Stimulated activated CD4-positive, alpha-beta T cell treated with anti-CD3 and anti-CD28 coated beads, Interleukin-2, amount 100 ng/mL, for 24 hours (primary cell): ENCODE data around the gene FNDC3A.
A peak's percentile ranks its signal among the peaks of the same experiment; 100 is the strongest.
"Not testable (repeated sequence)": the region's sequence is repeated elsewhere in the genome, so short reads cannot be mapped to it uniquely, and the experiment has no call there.

ENCODE experiments used
- DNase-seq, 2 donors: peaks; one replicate each; pipeline ENCODE4 v3.0.0-alpha.2; 2020

Gene FNDC3A

DNA sequence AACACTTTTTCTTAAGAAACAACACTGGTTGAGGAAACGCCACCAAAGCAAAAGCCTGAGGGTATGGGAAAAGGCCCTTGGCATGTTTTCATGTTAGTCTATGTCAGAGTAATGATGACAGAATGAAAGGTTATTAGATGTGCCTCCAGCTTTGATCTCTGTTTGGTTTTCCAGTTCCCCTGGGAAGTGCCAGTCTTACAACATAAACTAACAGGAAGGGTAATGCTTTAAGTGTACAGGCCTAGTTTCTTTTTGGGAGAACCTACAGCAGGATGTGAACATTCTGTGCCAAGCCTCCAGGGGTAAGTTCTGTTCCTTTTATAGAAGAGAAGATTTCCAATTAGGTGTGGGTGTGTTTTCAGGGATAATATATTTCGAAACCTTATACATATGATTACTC, 121.7 kb downstream of the FNDC3A start:
- no peak for DNase-seq

DNA sequence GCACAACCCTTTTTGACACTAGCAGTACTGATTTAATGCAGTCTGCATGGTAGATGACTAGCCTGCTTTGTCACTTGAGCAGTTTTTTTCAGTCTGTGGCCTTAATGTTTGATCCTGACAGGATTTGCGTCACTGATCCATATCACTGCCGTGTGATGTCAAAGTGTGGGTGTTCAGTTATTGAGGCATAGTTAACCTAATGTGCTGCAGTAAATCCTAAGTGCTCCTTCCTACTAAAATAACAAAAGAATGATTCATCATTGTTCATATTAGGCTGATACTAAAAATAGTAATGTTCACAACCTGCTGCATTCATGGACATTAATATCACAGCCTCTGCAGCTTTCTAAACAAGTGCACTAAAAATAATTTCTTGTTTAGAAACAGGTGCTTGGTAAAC, 122.5 kb downstream of the FNDC3A start:
- DNase-seq, result no peak

GRCh38 chr13:49098771-49099512, 123.2 kb downstream of the FNDC3A start:
- DNase-seq, result no peak

DNA sequence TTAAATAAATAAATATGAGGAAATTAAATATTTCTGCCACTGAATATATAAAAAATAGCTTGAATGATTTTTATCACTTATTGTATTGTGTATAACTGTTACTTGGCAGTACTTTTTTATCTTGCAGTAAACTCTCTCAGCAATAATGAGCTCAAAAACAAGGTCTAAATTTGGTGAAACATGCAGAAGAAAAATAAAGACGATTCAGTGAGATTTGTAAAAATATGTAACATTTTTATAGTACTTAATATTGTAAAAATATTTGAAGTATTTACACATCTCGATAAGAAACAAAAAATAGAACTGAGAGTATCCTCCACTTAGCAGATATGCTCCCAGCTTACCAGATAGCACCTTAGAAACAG, 123.8 kb downstream of the FNDC3A start:
- no peak for DNase-seq

GRCh38 chr13:49100637-49101570, 125.2 kb downstream of the FNDC3A start:
- no peak for DNase-seq

- no peak for DNase-seq
Observed at GRCh38 chr13:49108196-49108595, 132.5 kb downstream of the FNDC3A start.

DNA sequence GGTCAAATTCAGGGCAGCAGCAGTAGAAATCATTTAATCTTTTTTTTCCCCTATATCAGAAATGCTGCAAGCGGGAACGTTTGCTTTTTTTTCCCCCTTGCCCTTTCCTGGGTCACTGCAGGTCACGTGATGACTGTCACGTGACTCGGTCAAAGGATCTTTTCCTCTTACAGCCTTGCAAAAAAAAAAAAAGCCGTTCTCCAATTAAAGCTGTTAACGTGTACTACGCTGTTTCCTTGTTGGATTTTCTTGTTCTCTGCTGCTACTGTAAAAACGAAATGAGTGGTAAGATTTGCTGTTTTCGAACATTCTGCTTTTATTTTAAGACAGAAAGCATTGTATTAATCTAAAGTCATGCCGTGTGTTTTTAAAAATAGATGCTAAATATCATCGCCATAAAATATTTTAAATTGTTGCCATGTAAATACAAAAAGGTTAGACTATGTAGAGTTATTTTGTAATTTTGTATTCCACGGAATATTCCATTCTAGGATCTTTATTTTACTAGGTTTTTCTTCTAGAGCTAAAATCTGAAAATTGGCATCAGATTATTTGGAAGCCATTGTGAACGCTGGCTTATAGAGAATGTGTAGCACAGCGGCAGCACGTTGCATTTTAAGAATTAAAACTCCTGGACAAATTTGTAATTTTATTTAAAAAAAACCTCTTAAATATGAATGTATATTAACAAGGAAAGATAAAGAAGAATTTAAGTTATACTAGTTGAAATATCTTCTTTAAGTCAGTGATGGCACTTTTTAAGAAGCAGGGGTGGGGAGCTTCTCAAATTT, 134.6 kb downstream of the FNDC3A start:
- DNase-seq, result peak; percentile 75

DNA sequence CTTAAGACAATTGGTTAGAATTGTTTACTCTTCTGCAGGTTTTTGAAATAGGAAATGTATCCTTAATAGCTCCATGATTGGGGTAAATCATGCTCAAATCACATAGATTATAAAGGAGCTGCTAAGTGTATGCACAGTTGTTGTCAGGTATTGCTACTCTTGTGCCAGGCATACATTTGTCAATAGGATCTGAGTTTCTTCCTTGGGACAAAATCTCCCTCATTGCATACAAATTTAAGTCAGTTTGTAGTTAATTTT, 135.1 kb downstream of the FNDC3A start:
- DNase-seq, result no peak

DNA sequence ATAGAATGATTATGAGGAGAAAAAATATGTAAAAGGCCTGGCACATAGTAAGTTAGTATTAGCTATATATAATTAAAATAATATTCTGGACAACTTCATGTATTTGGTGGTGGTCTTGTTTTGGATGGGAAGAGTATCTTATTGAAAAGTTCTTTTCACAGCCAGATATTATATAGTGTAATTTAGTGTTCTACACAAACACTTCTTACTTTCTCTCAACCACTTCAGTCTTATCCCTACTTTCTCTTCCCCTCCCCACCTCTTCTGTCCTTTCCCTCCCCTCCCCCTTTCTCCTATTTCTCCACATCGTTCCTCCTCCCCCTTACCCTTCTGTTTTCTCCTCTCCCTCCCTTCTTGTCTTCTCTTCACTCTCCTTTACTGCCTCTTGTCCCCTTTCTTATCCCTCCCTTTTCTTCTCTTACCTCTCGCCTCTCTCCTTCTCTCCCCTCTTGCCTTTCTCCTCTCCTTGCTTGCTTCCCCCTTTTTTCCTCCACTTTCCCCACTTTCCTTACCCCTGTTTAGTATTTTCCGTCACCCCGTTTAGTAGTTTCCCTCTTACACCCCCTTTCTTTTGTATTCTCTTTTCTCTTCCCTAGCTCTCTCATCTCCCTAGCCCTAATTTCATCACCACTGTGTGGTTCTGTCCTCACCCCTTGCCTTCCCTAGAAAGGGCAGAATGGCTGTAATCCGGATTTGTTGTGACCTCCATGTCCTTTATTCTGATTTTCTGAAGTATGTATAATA, 137.2 kb downstream of the FNDC3A start:
- DNase-seq, result no peak

DNA sequence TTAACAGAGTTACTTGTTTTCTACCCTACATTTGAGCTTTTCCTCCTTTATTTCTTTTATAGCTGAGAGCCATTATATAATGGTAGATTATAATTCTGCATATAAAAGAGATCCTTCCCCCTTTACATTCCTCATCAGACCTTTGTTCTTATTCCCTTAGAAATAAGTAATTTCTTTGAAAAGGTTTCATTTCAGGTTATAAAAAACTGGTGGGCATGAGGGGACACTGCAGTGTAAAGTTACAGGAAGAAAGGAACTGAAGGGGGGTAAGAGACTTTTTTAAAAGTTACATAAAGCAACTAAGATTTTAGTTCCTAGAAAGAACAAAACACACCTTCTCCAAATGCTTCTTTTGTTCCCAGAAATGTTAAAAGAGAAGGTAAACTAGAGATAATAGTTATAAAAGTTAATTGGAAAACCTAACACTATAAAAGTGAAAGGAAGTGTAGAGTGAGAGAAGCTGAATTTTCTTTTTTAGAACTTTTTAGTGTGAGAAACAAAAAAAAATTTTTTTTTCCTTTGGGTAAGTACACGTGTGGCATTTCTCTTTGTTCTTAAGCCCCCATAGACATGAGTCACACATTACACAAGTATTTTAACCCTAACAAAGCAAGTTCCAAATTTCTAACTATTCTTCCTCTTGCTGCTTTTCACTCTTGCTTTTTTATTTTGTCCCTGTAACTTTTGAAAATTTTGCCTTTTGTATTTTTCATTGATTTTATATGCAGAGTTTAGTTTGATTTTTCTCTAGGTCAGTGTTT, 138.0 kb downstream of the FNDC3A start:
- no peak for DNase-seq

DNA sequence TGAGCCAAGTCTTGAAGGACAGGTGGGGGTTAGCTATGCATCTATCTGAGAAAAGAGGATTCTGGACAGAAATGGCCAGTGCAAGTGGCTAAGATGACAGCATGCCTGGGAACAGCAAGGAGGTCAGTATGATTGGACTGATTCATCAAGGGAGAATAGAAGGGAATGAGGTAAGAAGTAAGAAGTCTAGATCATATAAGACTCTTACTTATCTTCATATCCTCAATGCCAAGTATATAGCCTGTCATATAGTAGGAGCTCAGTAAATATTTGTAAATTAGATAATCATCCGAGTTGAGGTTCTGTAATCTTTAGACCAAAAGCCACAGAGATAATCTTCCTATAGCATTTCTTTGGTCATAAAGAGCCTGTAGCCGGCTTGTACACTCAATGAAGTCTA, 141.2 kb downstream of the FNDC3A start:
- DNase-seq, result no peak

GRCh38 chr13:49118455-49118854, 142.7 kb downstream of the FNDC3A start:
- not testable (repeated sequence) for DNase-seq

DNA sequence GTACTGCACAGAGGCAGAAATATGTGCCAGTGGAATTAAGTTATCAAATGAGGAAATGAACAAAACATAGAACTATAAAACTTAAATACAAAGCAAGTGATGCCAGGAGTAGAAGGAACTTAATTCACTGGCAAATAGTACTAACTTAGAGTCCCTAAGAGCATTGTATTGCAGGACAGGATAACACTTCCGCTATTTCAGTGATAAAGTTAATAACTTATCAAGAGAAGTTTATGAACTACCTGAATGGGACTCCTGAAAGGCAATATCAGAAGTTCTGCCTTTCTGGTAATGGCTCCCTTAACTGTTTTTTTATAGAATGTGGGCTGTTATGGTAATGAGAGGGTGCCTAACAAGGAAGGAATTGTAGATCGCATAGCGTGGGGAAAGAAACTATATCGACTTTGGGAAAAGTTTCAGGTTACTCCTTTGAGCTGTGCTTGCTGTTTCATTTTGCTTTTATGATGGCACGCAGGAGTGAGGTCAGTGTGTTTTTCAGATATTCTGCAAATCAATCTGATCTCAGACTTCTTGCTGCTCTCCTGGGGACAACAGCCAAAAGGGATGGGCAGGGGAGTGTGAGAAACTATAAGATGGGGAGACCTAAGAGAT, 149.1 kb downstream of the FNDC3A start:
- DNase-seq, result no peak

DNA sequence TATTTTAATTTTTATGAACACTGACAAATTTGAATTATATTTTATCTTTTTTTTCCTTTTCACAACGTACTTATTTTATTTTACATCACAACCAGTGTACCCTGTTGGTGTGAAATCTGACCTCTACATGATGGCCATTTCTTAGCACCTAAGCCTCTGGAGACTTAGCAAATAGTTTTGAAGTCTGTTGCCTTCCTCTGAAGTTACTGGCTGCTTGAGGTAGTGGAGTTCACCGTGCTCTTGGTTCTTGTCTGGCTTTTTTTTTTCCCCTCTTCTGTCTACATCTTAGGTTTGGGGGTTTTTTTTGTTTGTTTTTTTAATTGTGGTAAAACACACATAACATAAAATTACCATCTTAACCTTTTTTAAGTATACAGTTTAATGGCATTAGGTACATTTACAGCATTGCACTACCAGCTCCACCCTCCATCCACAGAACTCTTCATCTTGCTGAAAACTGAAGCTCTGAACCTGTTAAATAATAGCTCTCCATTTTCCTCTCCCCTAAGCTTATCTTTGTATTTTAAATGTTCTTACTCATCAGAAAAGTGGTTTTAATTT, 150.3 kb downstream of the FNDC3A start:
- no peak for DNase-seq

DNA sequence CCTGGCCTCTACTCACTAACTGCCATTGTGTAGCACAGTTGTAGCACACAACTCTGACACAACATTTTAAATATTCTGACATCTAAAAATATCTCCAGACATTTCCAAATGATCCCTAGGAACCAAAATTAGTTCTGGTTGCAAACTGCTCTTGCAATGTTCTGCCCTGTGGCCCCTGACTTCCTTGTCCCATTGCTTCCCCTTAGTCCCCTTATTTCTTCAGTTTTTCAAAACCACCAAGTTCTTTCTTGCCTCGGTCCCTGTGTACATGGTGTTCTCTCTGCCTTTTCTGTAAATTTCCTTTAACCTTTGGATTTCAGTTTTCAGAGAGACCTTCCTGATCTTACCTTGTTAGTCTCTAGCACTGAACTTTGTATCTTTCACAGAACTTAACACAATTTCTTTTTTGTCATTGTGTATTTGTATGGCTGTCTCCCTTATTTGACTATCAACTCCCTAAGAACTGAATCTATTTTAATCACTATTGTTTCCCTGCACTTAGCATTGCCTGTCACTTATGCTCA, 156.8 kb downstream of the FNDC3A start:
- no peak for DNase-seq

GRCh38 chr13:49134305-49134704, 158.6 kb downstream of the FNDC3A start:
- DNase-seq, result no peak

DNA sequence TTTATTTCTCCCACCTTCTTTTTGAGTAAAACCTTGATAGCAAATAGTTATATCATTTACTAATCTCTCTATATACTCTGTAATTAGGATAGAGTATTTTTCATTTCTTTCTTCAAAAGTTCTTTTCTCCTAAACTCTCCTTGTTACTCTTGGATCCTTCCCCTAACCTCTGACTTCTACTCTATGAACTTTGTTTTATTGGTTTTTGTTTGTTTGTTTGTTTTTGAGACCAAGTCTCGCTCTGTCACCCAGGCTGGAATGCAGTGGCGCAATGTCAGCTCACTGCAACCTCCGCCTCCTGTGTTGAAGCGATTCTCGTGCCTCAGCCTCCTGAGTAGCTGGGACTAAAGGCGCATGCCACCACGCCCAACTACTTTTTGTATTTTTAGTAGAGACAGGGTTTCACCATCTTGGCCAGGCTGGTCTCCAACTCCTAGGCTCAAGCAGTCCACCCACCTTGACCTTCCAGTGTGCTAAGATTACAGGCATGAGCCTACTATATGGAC, 161.5 kb downstream of the FNDC3A start:
- DNase-seq, result not testable (repeated sequence)

GRCh38 chr13:49140910-49141611, 165.3 kb downstream of the FNDC3A start:
- no peak for DNase-seq

DNA sequence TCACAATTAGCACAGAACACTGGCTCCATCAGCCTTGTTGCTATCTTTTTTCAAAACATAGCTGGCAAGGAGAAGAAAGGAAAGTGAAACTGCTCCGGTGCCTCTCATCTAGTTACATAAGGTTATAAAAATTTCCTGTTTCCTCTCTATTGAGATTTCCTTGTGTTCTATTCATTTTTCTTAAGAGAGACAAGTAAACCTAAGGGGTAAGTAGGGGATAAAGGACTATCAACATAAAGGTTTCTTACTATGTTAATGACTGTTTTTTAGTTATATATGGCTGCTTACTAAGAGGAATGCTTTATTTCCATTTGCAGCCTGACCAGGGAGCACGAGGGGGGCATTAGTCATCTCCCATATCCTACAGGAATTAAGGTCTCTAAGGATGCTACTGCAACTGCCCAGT, 171.2 kb downstream of the FNDC3A start:
- DNase-seq, result no peak

- DNase-seq, result no peak
Observed at GRCh38 chr13:49148405-49148804, 172.7 kb downstream of the FNDC3A start.
